GM06990 (cell line): ENCODE data around the gene EHD4.

Experiments
- DNase-seq: peaks from one replicate; pipeline ENCODE4 v3.0.0-alpha.2; 2011; ENCODE audit not compliant: insufficient read length; ENCODE audit errors: extremely low read depth
- H3K27me3 ChIP-seq: replicated peaks from 2 replicates; pipeline ENCODE4 v1.6.0; 2011; ENCODE audit warnings: low read length; ENCODE audit not compliant: control insufficient read depth, insufficient read depth
- H3K36me3 ChIP-seq: 2 replicates; pipeline ENCODE4 v1.5.1; 2011; ENCODE audit warnings: low read length; ENCODE audit not compliant: control insufficient read depth, insufficient read depth
- H3K4me3 ChIP-seq: replicated peaks from 2 replicates; pipeline ENCODE4 v1.5.1; 2011; ENCODE audit warnings: low read depth, mild to moderate bottlenecking, control low read depth, low read length
- CTCF ChIP-seq: IDR thresholded peaks from 2 replicates; pipeline ENCODE4 v1.5.1; 2011; ENCODE audit warnings: low read length, control low read depth, mild to moderate bottlenecking, inconsistent platforms; ENCODE audit not compliant: insufficient read depth, poor library complexity, severe bottlenecking

EHD4 gene

GRCh38 chr15:41887161-41887560 is 85.2 kb downstream of the EHD4 start:
- DNase-seq, result no peak
- Histone ChIP-seq H3K36me3 (no peaks in the 10 kb centered on the region), H3K4me3 (no peak overlapping the region), H3K27me3 (no peaks in the 10 kb centered on the region)
- TF ChIP-seq CTCF, result no peak

- Histone ChIP-seq H3K4me3 (no peak overlapping the region), H3K36me3 (no peaks in the 10 kb centered on the region), H3K27me3 (no peaks in the 10 kb centered on the region)
- DNase-seq, result no peak
- TF ChIP-seq CTCF, result no peak
Measured at GRCh38 chr15:41886741-41887140, 85.6 kb downstream of the EHD4 start.

GRCh38 chr15:41885841-41886240 is 86.5 kb downstream of the EHD4 start:
- Histone ChIP-seq H3K27me3 (peaks cover 3% of the 10 kb centered on the region), H3K4me3 (no peak overlapping the region), H3K36me3 (no peaks in the 10 kb centered on the region)
- no peak for DNase-seq
- no peak for TF ChIP-seq CTCF

GRCh38 chr15:41885321-41885720 is 87.0 kb downstream of the EHD4 start:
- Histone ChIP-seq H3K27me3 (peaks cover 3% of the 10 kb centered on the region), H3K36me3 (no peaks in the 10 kb centered on the region), H3K4me3 (no peak overlapping the region)
- DNase-seq, result no peak
- TF ChIP-seq CTCF, result no peak

- no peak for DNase-seq
- Histone ChIP-seq H3K27me3 (peaks cover 5% of the 10 kb centered on the region), H3K36me3 (no peaks in the 10 kb centered on the region), H3K4me3 (no peak overlapping the region)
- TF ChIP-seq CTCF, result no peak
Measured at GRCh38 chr15:41884458-41884857, 87.9 kb downstream of the EHD4 start.

- H3K4me3 ChIP-seq, result no peak overlapping the region
- DNase-seq, result no peak
- H3K36me3 ChIP-seq, result no peaks in the 10 kb centered on the region
- peaks cover 5% of the 10 kb centered on the region for H3K27me3 ChIP-seq
- no peak for TF ChIP-seq CTCF
Measured at GRCh38 chr15:41883484-41883825, 88.9 kb downstream of the EHD4 start.
